MM.1S (cell line): Measurements from ENCODE around the gene ABHD11.

ENCODE experiments used
- DNase-seq: peaks from one replicate; pipeline ENCODE4 v3.0.0-alpha.2; 2015
- H2AFZ ChIP-seq: fragments of 300-600 bp; sonication (generic); 2 replicates; pipeline ENCODE4 v1.6.0; 2016; ENCODE audit warnings: antibody characterized with exemption, low read length
- H3F3A ChIP-seq: fragments of 300-600 bp; sonication (generic); 2 replicates; pipeline ENCODE4 v1.6.1; 2016; ENCODE audit warnings: mild to moderate bottlenecking, antibody characterized with exemption, low read length, moderate library complexity, mixed read lengths; ENCODE audit not compliant: insufficient read depth
- H3K27ac ChIP-seq: fragments of 300-600 bp; sonication (generic); 2 replicates; pipeline ENCODE4 v1.5.1; 2016; ENCODE audit warnings: mild to moderate bottlenecking, low read length
- H3K27me3 ChIP-seq: fragments of 300-600 bp; sonication (generic); replicated peaks from 2 replicates; pipeline ENCODE4 v1.6.0; 2016; ENCODE audit warnings: low read length; ENCODE audit not compliant: insufficient read depth
- H3K36me3 ChIP-seq: fragments of 300-600 bp; sonication (generic); replicated peaks from 2 replicates; pipeline ENCODE4 v1.6.1; 2016; ENCODE audit warnings: mild to moderate bottlenecking, low read length, mixed read lengths; ENCODE audit not compliant: insufficient read depth
- H3K4me1 ChIP-seq: fragments of 300-600 bp; sonication (generic); 2 replicates; pipeline ENCODE4 v1.6.1; 2016; ENCODE audit warnings: low read length, mixed read lengths
- H3K4me2 ChIP-seq: fragments of 300-600 bp; sonication (generic); 2 replicates; pipeline ENCODE4 v1.6.0; 2016; ENCODE audit warnings: low read depth, low read length
- H3K4me3 ChIP-seq: fragments of 300-600 bp; sonication (generic); 2 replicates; pipeline ENCODE4 v1.5.1; 2016; ENCODE audit warnings: low read length, mixed read lengths
- H3K79me2 ChIP-seq: fragments of 300-600 bp; sonication (generic); 2 replicates; pipeline ENCODE4 v1.6.1; 2016; ENCODE audit warnings: mixed run types, low read length, mixed read lengths
- H3K9ac ChIP-seq: fragments of 300-600 bp; sonication (generic); 2 replicates; pipeline ENCODE4 v1.6.1; 2016; ENCODE audit warnings: low read length, mixed read lengths
- H3K9me2 ChIP-seq: fragments of 300-600 bp; sonication (generic); replicated peaks from 2 replicates; pipeline ENCODE4 v1.6.1; 2016; ENCODE audit warnings: mild to moderate bottlenecking, low read length, mixed read lengths; ENCODE audit not compliant: insufficient read depth
- H3K9me3 ChIP-seq: fragments of 300-600 bp; sonication (generic); replicated peaks from 2 replicates; pipeline ENCODE4 v1.6.1; 2016; ENCODE audit warnings: mild to moderate bottlenecking, low read length, mixed read lengths; ENCODE audit not compliant: insufficient read depth
- H4K20me1 ChIP-seq: fragments of 300-600 bp; sonication (generic); 2 replicates; pipeline ENCODE4 v1.6.1; 2016; ENCODE audit warnings: mild to moderate bottlenecking, low read length, moderate library complexity, mixed read lengths; ENCODE audit not compliant: insufficient read depth
- EZH2 ChIP-seq: fragments of 300-600 bp; sonication (generic); optimal IDR thresholded peaks from 2 replicates; pipeline ENCODE3; 2017; ENCODE audit warnings: low read depth, mild to moderate bottlenecking, antibody characterized with exemption, low read length, mixed read lengths
- EZH2phosphoT487 ChIP-seq: fragments of 300-600 bp; sonication (generic); IDR thresholded peaks from 2 replicates; pipeline ENCODE4 v1.6.1; 2018; ENCODE audit warnings: antibody characterized with exemption, low read length
- TF ChIP-seq, protein P1 (sequence below): fragments of 300-600 bp; sonication (generic); IDR thresholded peaks from 2 replicates; pipeline ENCODE4 v1.5.1; 2016; ENCODE audit warnings: antibody characterized with exemption, low read length, mixed read lengths

ABHD11 gene

GRCh38 chr7:73732397-73732796 is 6.2 kb downstream of the ABHD11 start:
- no peaks in the 10 kb centered on the region for H3K27me3 ChIP-seq
- H3K9me3 ChIP-seq = no peaks in the 10 kb centered on the region
- TF ChIP-seq, protein P1, sequence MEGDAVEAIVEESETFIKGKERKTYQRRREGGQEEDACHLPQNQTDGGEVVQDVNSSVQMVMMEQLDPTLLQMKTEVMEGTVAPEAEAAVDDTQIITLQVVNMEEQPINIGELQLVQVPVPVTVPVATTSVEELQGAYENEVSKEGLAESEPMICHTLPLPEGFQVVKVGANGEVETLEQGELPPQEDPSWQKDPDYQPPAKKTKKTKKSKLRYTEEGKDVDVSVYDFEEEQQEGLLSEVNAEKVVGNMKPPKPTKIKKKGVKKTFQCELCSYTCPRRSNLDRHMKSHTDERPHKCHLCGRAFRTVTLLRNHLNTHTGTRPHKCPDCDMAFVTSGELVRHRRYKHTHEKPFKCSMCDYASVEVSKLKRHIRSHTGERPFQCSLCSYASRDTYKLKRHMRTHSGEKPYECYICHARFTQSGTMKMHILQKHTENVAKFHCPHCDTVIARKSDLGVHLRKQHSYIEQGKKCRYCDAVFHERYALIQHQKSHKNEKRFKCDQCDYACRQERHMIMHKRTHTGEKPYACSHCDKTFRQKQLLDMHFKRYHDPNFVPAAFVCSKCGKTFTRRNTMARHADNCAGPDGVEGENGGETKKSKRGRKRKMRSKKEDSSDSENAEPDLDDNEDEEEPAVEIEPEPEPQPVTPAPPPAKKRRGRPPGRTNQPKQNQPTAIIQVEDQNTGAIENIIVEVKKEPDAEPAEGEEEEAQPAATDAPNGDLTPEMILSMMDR = no peak
- TF ChIP-seq EZH2 = no peak
- TF ChIP-seq EZH2phosphoT487 = no peak
- H3K27ac ChIP-seq = no peak overlapping the region
- H3K79me2 ChIP-seq = peaks cover 10% of the 10 kb centered on the region
- H3K36me3 ChIP-seq = no peaks in the 10 kb centered on the region
- no peak overlapping the region for H2AFZ ChIP-seq
- 0 out of 2 replicates have a peak, but pooled peaks cover under 1% of the 10 kb centered on the region for H4K20me1 ChIP-seq
- no peak overlapping the region for H3K4me2 ChIP-seq
- no peak overlapping the region for H3K4me3 ChIP-seq
- H3K9ac ChIP-seq = no peak overlapping the region
- H3K4me1 ChIP-seq = peaks cover 10% of the 10 kb centered on the region
- no peaks in the 10 kb centered on the region for H3F3A ChIP-seq
- H3K9me2 ChIP-seq = no peaks in the 10 kb centered on the region
- DNase-seq = no peak

GRCh38 chr7:73730485-73730884 is 8.1 kb downstream of the ABHD11 start:
- no peak overlapping the region for H2AFZ ChIP-seq
- DNase-seq = no peak
- H3K9ac ChIP-seq = no peak overlapping the region
- H3K4me1 ChIP-seq = peaks cover 8% of the 10 kb centered on the region
- H3K27me3 ChIP-seq = no peaks in the 10 kb centered on the region; the same call in 1 of the 2 replicates
- no peak overlapping the region for H3K4me3 ChIP-seq
- H3K27ac ChIP-seq = no peak overlapping the region
- no peaks in the 10 kb centered on the region for H3K79me2 ChIP-seq
- TF ChIP-seq, protein P1 = no peak
- TF ChIP-seq EZH2 (no peak), EZH2phosphoT487 (no peak)
- H4K20me1 ChIP-seq = no peaks in the 10 kb centered on the region
- no peaks in the 10 kb centered on the region for H3K9me3 ChIP-seq
- H3K9me2 ChIP-seq = no peaks in the 10 kb centered on the region
- no peaks in the 10 kb centered on the region for H3K36me3 ChIP-seq
- H3K4me2 ChIP-seq = no peak overlapping the region
- H3F3A ChIP-seq = no peaks in the 10 kb centered on the region

DNA sequence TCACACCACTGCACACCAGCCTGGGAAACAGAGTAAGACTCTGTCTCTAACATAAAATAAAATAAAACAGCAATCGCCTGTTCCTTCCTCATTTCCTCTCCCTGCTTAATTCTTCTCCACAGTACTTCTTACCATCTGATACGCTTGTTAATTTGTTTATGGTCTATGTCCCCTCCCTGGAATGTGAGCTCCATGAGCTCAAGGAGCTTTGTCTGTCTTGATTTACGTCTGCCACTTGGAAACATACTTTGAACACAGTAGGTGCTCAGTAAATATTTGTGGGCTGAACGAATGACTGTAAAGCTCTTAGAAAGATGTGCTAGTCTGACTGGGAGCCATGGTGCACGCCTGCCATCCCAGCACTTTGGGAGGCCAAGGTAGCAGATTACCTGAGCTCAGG is 10.1 kb downstream of the ABHD11 start:
- no peak for DNase-seq
- Histone ChIP-seq H3K4me1 (no peaks in the 10 kb centered on the region), H3K9ac (no peak overlapping the region), H3F3A (no peaks in the 10 kb centered on the region), H2AFZ (no peak overlapping the region), H3K36me3 (no peaks in the 10 kb centered on the region), H3K79me2 (no peaks in the 10 kb centered on the region), H3K4me2 (no peak overlapping the region), H3K9me2 (no peaks in the 10 kb centered on the region), H3K4me3 (no peak overlapping the region), H3K27me3 (no peaks in the 10 kb centered on the region; the same call in 1 of the 2 replicates), H3K27ac (no peak overlapping the region), H4K20me1 (no peaks in the 10 kb centered on the region), H3K9me3 (no peaks in the 10 kb centered on the region)
- TF ChIP-seq EZH2 (no peak), EZH2phosphoT487 (no peak)
- TF ChIP-seq, protein P1 = no peak

DNA sequence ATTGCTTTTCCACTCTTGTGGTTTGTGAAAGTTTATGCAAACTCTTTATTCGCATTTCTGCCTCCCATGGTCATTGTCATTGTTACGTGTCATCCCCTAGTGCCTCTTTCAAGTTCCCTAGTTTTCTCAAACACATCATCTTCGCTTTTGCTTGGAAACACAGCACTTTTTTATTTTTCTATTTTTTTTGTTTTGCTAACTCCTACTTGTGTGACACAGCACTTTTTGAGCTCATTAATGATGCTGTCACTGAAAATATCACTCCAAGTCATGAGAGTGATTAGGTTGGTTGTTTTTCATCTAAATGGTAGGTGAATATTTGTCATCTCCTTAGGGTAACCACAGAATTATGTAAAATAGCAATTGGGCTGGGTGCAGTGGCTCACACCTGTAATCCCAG is 10.7 kb downstream of the ABHD11 start:
- no peaks in the 10 kb centered on the region for H3K36me3 ChIP-seq
- H3F3A ChIP-seq = no peaks in the 10 kb centered on the region
- no peaks in the 10 kb centered on the region for H4K20me1 ChIP-seq
- H3K27me3 ChIP-seq = no peaks in the 10 kb centered on the region; the same call in 1 of the 2 replicates
- no peak for DNase-seq
- no peaks in the 10 kb centered on the region for H3K9me3 ChIP-seq
- H3K4me1 ChIP-seq = no peaks in the 10 kb centered on the region
- no peak overlapping the region for H3K4me3 ChIP-seq
- H3K79me2 ChIP-seq = no peaks in the 10 kb centered on the region
- H3K27ac ChIP-seq = no peak overlapping the region
- no peaks in the 10 kb centered on the region for H3K9me2 ChIP-seq
- H3K4me2 ChIP-seq = no peak overlapping the region
- H2AFZ ChIP-seq = no peak overlapping the region
- no peak overlapping the region for H3K9ac ChIP-seq
- TF ChIP-seq EZH2phosphoT487 (no peak), EZH2 (no peak)
- TF ChIP-seq, protein P1 = no peak
